Calu3 (cell line): Measurements from ENCODE around the gene PPP1R3G. TPM values are rescaled to one million over a fixed set of nuclear protein-coding genes. Genes with fewer than 3 reads are reported as not detected.

Experiments used
- BruUV-seq: library from RNA; stranded (reverse); fragments of 400-500 nt; replicated peaks from 2 replicates; lab custom pipeline; 2021; lab: Mats Ljungman, UMichigan
- CTCF ChIA-PET: fragments of 300-600 bp; sonication (Branson Sonifier 250); formaldehyde crosslinking; loops from one replicate; lab custom pipeline; 2022; ENCODE audit warnings: antibody characterized with exemption; lab: Charles Lee
- DNase-seq: peaks from one replicate; pipeline ENCODE4 v3.0.0; 2022
- H3K27ac Mint-ChIP-seq: one replicate; pipeline ENCODE4 v1.8.0; 2022; ENCODE audit warnings: mixed read lengths; ENCODE audit not compliant: unreplicated experiment
- H3K27me3 Mint-ChIP-seq: one replicate; pipeline ENCODE4 v1.8.0; 2022; ENCODE audit warnings: mixed read lengths; ENCODE audit not compliant: unreplicated experiment
- H3K36me3 Mint-ChIP-seq: one replicate; pipeline ENCODE4 v1.8.0; 2022; ENCODE audit warnings: mild to moderate bottlenecking, moderate library complexity, mixed read lengths; ENCODE audit not compliant: insufficient read depth, unreplicated experiment
- H3K4me1 Mint-ChIP-seq: one replicate; pipeline ENCODE4 v1.8.0; 2022; ENCODE audit warnings: mild to moderate bottlenecking, low read depth, mixed read lengths; ENCODE audit not compliant: unreplicated experiment
- H3K4me3 Mint-ChIP-seq: one replicate; pipeline ENCODE4 v1.8.0; 2022; ENCODE audit warnings: mild to moderate bottlenecking, low read depth, moderate library complexity, mixed read lengths; ENCODE audit not compliant: unreplicated experiment
- H3K9me3 Mint-ChIP-seq: one replicate; pipeline ENCODE4 v1.8.0; 2022; ENCODE audit warnings: low read depth, mixed read lengths; ENCODE audit not compliant: unreplicated experiment
- intact Hi-C: fragments of 100-400 bp; cut with micrococcal nuclease; formaldehyde crosslinking; loops from one replicate; pipeline ENCODE4 v1.10.0; 2022; ENCODE audit not compliant: unreplicated experiment
- total RNA-seq: library from RNA; stranded (reverse); gene quantifications from 2 replicates; pipeline ENCODE4 v1.2.3, GENCODE V29; 2022
- TF ChIP-seq, protein P1 (sequence below): fragments of 200-600 bp; IDR thresholded peaks from one replicate; pipeline ENCODE4 v1.8.0; 2022; ENCODE audit warnings: antibody characterized with exemption; ENCODE audit not compliant: unreplicated experiment

PPP1R3G gene
- total RNA-seq, 1 experiment from 2014 or later, result 0.07 TPM

DNA sequence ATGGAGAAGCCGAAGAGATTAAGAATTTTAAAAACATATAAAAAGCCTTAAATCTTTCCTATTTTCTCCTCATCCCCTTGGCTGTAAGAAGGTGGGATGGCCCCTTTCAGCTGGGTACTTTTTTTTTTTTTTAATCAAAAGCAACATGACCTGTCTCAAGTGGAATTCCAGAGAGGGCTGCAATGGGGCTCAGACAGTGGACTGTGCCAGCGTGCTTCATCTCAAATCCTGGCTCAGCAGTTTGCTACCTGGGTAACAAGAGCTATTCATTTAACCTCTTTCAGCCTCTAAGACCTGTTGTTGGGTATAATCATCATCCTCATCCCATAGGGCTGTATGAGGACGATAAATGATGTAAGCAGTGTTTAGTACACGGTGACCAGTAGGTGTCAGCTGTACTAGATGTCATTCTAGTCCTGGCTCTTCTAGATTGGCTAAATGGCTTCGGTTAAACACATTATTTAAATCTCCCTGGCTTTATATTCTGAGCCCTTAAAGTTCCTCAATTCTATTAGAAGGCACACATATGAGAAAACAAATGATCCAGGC, 6.9 kb upstream of the PPP1R3G start:
- CTCF ChIA-PET, result no interaction called here

DNA sequence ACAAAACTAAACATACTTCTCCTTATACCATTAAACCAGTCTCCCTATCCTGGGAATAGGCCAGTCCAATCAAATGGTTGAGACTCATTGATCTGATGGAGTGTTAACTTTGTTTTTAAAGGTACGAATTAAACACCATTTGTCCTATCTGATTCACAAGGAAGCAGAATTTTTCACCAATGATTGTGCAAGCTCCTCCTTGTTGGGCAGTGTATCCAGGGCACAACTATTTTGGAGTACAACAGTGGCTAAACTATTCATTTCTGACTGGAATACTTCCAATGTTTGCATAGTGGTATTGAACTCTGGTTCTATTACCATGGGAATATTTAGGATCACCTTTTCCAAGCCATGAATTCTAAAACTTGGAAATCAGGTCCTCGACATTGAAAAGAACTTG, 5.4 kb upstream of the PPP1R3G start:
- CTCF ChIA-PET, result no interaction called here
- DNase-seq, result no peak
- Mint-ChIP-seq H3K4me1 (peaks cover 14% of the 10 kb centered on the region), H3K9me3 (peaks cover 3% of the 10 kb centered on the region), H3K4me3 (no peak overlapping the region), H3K27me3 (no peaks in the 10 kb centered on the region), H3K27ac (no peak overlapping the region), H3K36me3 (peaks cover 4% of the 10 kb centered on the region)
- TF ChIP-seq, protein P1, sequence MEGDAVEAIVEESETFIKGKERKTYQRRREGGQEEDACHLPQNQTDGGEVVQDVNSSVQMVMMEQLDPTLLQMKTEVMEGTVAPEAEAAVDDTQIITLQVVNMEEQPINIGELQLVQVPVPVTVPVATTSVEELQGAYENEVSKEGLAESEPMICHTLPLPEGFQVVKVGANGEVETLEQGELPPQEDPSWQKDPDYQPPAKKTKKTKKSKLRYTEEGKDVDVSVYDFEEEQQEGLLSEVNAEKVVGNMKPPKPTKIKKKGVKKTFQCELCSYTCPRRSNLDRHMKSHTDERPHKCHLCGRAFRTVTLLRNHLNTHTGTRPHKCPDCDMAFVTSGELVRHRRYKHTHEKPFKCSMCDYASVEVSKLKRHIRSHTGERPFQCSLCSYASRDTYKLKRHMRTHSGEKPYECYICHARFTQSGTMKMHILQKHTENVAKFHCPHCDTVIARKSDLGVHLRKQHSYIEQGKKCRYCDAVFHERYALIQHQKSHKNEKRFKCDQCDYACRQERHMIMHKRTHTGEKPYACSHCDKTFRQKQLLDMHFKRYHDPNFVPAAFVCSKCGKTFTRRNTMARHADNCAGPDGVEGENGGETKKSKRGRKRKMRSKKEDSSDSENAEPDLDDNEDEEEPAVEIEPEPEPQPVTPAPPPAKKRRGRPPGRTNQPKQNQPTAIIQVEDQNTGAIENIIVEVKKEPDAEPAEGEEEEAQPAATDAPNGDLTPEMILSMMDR, result no peak
- intact Hi-C loops, result no loop called here
- no TSS peak for BruUV-seq

More for the DNA sequence above, 6.9 kb upstream of the PPP1R3G start:
- intact Hi-C loops, result no loop called here
- DNase-seq, result no peak
- no peaks in the 10 kb centered on the region for H3K36me3 Mint-ChIP-seq
- peaks cover 3% of the 10 kb centered on the region for H3K9me3 Mint-ChIP-seq
- H3K4me1 Mint-ChIP-seq, result peaks cover 12% of the 10 kb centered on the region
- BruUV-seq, result no TSS peak
- H3K27ac Mint-ChIP-seq, result no peak overlapping the region
- no peaks in the 10 kb centered on the region for H3K27me3 Mint-ChIP-seq
- TF ChIP-seq, protein P1, result no peak
- no peak overlapping the region for H3K4me3 Mint-ChIP-seq

DNA sequence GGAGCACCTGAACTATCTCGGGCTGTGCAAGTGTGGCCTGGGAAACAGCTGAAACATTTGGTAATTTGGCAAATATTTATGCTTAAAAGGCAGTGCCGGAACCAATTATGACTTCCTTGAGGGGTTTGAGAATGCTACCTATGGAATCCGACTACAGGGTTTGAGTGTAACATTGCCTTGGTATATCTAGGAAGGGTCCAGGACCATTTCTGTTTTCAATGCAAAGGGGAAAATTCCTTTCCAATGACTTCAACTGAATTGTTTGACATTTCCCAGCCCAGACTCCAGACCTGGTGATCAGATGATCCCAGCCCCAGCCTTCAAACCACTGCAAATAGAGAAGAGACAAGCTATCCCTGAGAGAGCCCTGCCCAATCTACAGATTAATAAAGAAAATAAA, 4.6 kb upstream of the PPP1R3G start:
- Mint-ChIP-seq H3K4me3 (no peak overlapping the region), H3K4me1 (peaks cover 14% of the 10 kb centered on the region), H3K36me3 (peaks cover 7% of the 10 kb centered on the region), H3K27me3 (no peaks in the 10 kb centered on the region), H3K9me3 (no peaks in the 10 kb centered on the region), H3K27ac (no peak overlapping the region)
- TF ChIP-seq, protein P1, result no peak
- CTCF ChIA-PET, result no interaction called here
- intact Hi-C loops, result no loop called here
- no peak for DNase-seq
- no TSS peak for BruUV-seq

DNA sequence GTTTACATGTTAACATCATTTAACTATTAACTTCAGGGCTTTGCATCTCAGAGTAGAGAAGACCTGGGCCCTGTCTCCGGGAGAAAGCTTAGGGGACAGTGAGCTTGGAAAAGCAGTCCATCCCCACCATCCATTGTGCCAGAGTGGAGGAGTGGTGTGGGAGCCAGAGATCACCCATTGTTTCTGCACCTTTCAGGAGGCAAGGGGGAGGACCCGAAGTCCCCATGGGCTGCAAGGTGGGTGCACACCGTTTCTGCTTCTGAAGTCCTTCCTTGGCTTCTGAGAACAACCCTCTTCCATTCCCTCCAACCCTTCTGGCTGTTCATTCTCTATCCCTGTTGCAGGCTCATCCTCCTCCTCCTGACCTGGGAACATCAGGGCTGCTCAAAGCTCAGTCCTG, 4.0 kb upstream of the PPP1R3G start:
- DNase-seq, result no peak
- H3K36me3 Mint-ChIP-seq, result peaks cover 7% of the 10 kb centered on the region
- peaks cover 14% of the 10 kb centered on the region for H3K4me1 Mint-ChIP-seq
- H3K4me3 Mint-ChIP-seq, result no peak overlapping the region
- no peaks in the 10 kb centered on the region for H3K9me3 Mint-ChIP-seq
- intact Hi-C loops, result no loop called here
- H3K27me3 Mint-ChIP-seq, result no peaks in the 10 kb centered on the region
- CTCF ChIA-PET, result no interaction called here
- no peak overlapping the region for H3K27ac Mint-ChIP-seq
- no TSS peak for BruUV-seq
- TF ChIP-seq, protein P1, result no peak
